Anterior cingulate cortex (tissue), 58 donors: ENCODE data around the gene SORBS2.
A peak's percentile ranks its signal among the peaks of the same experiment; 100 is the strongest.

Source experiments
- DNase-seq, 58 donors: peaks; one replicate each; lab custom pipeline; 2025; lab: John Stamatoyannopoulos, UW

SORBS2 gene

GRCh38 chr4:185602397-185602796 lies 209.6 kb downstream of the SORBS2 start:
- no peak for DNase-seq

DNA sequence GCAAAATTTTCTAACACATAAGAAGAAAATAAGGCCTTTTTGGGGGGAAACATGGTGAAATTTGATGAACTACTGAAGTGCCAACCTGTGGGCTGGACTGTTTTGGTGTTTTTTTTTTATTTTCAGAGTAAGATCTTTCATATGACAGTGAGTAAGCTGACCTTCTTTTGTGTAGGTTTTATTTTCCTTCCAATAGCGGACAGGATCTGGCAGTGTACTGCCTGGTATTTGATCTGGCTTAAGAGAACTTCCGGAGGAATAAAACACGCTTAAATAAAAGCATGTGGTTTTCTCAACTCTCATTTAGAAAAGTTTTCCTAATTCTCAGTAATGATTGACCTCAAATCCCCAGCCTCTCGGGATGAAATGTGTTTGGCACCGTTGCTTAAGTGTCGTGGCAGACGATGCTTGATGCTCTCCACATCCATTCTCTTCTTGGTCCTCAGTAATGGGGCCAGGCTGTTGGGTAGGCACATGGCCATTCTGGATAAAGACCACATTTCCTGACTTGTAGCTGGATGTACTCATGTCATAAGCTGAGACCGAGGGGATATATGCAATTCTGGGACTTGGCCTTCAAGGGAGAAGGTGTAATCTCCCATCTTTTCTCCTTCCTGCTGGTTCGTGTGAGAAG lies 211.1 kb downstream of the SORBS2 start:
- no peak for DNase-seq

GRCh38 chr4:185599553-185600243 lies 212.3 kb downstream of the SORBS2 start:
- no peak for DNase-seq

- peak in 1 of 58 donors; percentile 27 for DNase-seq
These were observed 213.0 kb downstream of the SORBS2 start for GRCh38 chr4:185598846-185599552.

DNA sequence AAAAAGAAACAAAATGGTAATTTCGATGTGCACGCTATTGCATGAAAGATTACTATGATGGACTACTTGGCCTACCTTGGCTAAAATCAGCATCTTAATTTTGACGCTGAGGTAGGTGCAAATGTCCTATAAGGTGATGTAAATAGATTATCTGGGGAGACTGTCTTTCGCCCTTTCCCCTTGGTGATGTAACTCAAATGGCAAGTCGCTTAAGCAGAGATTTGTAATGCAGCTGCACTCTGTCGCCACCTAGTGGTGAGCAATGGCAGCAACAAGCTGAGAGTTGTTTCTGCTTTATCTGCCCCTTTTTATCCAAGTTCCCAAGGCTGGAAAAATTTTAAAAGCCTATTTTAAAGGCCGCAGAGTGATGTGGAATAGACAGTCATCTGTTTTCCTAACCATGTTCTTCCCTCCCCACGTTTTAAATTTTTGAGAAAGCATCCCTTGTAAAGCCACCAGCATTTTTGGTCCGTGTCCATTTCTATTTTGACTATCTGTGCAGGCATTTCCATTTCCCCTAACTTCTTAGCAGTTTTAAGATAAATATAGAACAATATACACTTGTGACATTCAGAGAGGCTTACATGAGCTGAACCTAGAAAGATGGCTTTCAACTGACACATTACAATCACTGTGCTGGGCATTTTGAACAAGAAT lies 214.3 kb downstream of the SORBS2 start:
- DNase-seq = peak in 48 of 58 donors; percentile 6 to 73 (median 46)

- no peak for DNase-seq
These were observed 219.0 kb downstream of the SORBS2 start for GRCh38 chr4:185592845-185593488.

DNA sequence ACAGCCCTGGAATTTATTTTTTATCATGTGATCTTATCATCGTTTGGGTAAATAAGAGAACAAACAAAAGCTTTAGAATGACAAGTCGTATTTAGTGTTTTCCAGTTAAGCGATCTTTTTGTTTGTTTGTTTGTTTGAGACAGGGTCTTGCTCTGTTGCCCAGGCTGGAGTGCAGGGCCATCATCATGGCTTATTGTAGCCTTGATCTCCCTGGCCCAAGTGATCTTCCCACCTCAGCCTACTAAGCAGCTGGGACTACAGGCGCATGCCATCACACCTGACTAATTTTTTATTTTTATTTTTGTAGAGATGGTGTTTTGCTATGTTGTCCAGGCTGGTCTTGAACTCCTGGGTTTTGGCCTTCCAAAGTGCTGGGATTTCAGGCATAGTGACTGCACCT lies 219.6 kb downstream of the SORBS2 start:
- no peak for DNase-seq

GRCh38 chr4:185591679-185592141 lies 220.3 kb downstream of the SORBS2 start:
- no peak for DNase-seq

- DNase-seq = no peak
These were observed 221.0 kb downstream of the SORBS2 start for GRCh38 chr4:185590982-185591381.

GRCh38 chr4:185589067-185589836 lies 222.7 kb downstream of the SORBS2 start:
- DNase-seq = no peak

- no peak for DNase-seq
These were observed 224.4 kb downstream of the SORBS2 start for GRCh38 chr4:185587427-185588161.

GRCh38 chr4:185587030-185587426 lies 225.0 kb downstream of the SORBS2 start:
- DNase-seq = no peak

DNA sequence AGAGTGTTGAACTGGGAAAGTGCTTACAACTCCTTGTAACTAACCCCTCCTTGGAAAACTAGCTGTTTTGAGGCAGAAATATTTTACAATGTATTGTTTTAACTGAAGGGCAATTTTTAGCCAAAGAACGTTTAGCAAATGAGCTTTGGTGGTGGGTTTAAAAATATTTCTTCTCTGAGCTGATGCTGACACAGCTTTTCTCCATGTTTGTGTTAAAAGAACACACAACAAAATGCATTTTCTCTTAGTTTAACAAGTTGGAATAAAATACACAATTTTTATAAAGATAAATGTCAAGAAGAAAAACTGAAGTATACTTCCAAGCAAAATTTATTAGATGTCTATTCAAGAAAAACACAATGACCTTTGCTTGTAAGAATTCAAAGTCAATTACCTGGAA lies 226.8 kb downstream of the SORBS2 start:
- no peak for DNase-seq

DNA sequence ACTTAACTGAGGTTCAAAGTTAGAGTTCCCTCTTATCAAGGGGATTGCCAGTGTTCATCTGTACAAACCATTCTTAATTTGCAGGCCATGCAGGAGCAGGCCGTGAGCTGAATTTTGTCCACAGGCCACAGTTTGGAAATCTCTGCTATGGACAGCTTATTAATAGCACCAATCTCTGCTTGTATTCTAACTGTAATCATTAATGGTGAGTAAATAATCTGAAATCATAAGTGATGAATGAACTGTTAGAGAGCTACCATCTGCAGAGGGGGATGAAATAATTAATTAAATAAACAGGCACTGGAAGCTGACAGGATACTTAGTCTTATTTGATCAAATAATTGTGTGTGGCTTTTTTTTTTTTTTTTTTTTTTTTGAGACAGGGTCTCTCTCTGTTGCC lies 228.2 kb downstream of the SORBS2 start:
- no peak for DNase-seq

DNA sequence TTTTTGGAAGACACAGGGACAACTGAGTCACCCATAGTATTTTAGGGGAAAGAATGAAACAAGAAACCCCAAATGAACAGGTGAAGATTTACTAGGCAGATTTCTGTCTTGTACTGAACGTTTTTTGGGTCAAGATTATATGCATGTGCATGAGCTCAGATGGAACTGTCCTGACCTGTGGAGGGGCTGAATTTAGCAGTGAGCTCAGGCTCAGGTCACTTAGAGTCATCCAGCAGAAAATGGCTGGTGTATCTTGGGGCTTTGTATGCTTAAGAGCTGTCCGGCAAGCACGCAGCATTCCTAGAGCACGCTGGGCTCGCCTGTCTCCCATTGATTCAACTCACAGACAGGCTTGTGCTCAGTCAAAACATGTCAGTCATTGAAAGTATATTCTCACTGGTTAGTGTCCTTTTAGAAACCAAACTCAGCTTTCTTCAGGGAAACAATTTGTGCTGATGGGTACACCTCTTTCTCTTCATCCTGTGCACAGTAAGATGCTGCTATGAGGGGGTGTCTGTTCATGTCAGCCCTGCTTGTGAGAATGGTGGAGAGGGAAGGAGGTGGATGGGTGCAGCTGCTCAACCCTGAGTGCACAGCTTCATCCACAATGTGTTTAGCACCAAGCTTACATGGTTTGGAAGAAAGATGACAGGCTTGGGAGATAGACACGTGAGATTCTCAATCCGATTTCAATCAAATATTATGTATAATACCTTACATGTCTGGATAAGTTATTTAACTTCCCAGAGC lies 229.2 kb downstream of the SORBS2 start:
- DNase-seq = peak in 1 of 58 donors; percentile 9

DNA sequence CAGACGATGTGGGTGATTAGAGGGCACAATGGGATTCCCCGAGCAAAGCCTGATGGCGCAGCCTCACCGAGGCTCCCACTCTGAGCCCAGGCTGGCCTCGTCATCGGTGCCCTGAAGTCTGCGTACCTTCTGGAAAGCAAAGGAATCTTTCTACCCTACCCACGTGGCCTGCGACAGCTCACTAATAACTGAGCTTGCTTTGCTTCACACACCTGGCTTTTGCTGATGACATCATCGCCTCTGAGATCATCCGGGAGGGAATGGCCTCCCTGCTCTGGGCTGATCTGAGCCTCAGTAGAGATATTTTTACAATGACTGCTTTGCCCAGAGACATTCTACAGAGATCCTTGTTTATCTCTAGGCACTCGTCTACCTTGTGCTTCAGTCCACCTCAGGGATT lies 231.3 kb downstream of the SORBS2 start:
- no peak for DNase-seq

DNA sequence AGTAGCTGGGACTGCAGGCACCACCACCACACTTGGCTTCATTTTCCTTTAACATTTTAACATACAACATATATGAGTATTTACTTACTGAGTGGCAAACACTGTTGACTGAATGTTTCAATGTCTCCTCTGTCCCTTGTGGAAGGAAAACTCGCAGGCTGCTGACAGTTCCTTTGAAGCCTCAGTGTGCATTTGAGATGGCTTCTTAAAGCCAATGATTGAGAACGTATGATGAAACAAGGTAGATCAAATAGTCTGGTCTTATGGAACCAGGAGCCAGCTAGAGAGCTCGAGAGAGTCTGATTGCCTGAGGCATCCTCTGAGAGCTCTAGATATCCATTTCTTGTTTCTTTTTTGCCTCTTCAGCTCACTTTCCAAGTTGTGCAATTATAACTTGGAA lies 233.7 kb downstream of the SORBS2 start:
- no peak for DNase-seq
